ENCODE results near the gene CDSN.

The CDSN gene

DNA sequence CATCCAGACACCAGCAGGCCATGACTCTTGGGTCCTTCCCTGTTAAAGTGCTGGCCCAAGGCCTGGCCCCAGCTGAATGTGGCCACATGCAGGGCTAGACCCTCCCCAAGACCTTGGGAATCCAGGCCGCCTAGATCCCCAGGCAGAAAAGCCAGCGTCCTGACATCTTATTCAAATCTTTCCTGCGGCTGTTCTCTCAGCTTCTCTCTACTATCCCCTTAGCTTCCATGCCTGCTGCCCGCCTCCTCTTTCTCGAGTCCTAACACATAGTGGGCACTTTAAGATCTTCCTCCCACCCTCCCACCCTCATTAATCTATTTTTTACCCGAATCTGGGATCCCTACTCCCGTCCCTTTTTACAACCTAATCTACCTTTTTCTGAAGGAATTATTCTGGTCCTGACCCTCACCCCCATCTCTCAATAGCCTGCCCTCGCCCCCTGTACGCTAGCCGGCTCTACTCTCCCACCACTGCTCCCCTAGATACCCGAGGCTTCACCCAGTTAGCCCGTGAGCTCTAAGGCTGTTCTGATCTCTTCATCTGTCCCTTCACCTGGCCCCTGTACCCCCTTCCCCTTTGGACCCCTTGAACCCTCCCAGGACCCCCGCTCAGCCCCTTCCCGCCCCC lies 37.4 kb upstream of the CDSN start, which contains the start of gene CCHCR1:
Gene CCHCR1 (minus strand): TSS at position 290 of the 627 bp plus-strand sequence. CDS start 202 bp downstream, at position 88.
- POLR2A ChIA-PET: interaction anchor here (1.0 kb wide), 1 partner anchor 38 kb away, joined by 3 read pairs; no protein-coding TSS in a partner anchor
- TF ChIP-seq, protein P1, sequence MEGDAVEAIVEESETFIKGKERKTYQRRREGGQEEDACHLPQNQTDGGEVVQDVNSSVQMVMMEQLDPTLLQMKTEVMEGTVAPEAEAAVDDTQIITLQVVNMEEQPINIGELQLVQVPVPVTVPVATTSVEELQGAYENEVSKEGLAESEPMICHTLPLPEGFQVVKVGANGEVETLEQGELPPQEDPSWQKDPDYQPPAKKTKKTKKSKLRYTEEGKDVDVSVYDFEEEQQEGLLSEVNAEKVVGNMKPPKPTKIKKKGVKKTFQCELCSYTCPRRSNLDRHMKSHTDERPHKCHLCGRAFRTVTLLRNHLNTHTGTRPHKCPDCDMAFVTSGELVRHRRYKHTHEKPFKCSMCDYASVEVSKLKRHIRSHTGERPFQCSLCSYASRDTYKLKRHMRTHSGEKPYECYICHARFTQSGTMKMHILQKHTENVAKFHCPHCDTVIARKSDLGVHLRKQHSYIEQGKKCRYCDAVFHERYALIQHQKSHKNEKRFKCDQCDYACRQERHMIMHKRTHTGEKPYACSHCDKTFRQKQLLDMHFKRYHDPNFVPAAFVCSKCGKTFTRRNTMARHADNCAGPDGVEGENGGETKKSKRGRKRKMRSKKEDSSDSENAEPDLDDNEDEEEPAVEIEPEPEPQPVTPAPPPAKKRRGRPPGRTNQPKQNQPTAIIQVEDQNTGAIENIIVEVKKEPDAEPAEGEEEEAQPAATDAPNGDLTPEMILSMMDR (IDR thresholded peaks at IDR 0.05; ENCODE audit: control extremely low read depth, extremely low read depth, low read depth, missing control alignments): no peak
- no peak for DNase-seq (ENCODE audit: extremely low spot score)
- CTCF ChIA-PET: interaction anchor here (1.0 to 3.9 kb wide), 9 partner anchors 8 to 335 kb away, joined by 3 to 19 read pairs (median 4); no protein-coding TSS in a partner anchor

DNA sequence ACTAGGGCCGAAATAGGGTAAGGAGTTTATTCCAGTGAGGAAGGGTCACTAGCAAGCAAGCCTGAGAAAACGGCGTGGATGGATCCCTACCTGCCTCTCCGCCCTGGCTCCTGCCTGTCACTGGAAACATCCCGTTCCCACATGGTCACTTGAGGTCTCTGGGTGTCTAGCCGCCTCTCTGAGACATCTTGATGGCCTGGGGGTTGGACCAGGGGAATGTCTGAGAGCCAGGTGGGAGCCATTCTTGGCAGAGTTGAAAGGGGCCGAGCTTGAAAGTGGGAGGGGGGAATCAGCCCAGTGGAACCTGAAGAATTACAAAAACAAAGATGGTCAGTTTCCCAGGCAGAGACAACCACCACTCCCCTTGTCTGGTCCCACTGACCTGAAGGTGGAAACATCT lies 36.4 kb upstream of the CDSN start:
- POLR2A ChIA-PET: no interaction called here
- DNase-seq (ENCODE audit: extremely low spot score): no peak
- CTCF ChIA-PET: interaction anchor here (1.2 to 3.1 kb wide), 5 partner anchors 9 to 36 kb away, joined by 3 to 10 read pairs (median 4); no protein-coding TSS in a partner anchor
- TF ChIP-seq, protein P1 (IDR thresholded peaks at IDR 0.05; ENCODE audit: control extremely low read depth, extremely low read depth, low read depth, missing control alignments): no peak

DNA sequence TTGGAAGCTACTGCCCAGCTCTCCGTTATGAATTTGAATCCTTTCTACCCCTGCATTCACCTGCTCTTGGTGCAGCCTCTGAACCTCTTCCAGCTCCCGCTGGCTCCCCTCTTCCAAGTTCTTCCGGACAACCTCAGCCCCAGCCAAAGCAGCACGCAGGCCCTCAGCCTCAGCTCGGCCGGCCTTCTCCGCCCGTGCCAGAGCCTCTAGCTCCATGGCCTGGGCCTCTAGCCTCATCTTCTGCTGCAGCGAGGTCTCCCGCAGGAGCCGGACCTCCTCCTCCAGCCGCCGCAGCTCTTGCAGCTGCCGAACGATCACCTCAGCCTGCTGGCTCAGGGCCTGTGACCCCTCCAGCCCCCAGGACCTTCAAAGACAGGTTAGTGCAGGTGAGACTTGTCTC lies 34.2 kb upstream of the CDSN start:
- CTCF ChIA-PET: interaction anchor here (0.8 to 2.4 kb wide), 3 partner anchors 9 to 38 kb away, joined by 3 to 7 read pairs (median 3); no protein-coding TSS in a partner anchor
- POLR2A ChIA-PET: no interaction called here

DNA sequence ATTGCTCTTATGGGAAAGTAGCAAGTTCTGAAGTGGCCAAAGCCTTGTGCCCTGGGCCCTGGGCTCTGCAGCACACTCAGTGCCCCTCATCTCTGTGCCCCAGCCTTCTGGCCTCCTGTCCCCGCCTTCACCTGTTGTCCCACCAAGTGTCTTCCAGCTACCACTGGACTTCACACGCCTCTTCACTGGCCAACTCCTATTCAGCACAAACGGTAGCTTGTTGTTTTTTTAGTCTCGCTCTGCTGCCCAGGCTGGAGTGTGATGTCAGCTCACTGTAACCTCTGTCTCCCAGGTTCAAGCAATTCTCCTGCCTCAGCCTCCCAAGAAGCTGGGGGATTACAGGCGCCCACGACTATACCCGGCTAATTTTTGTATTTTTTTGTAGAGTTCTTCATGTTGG lies 32.5 kb upstream of the CDSN start:
- DNase-seq (ENCODE audit: extremely low spot score): no peak
- TF ChIP-seq, protein P1 (IDR thresholded peaks at IDR 0.05; ENCODE audit: control extremely low read depth, extremely low read depth, low read depth, missing control alignments): no peak
- POLR2A ChIA-PET: no interaction called here
- CTCF ChIA-PET: interaction anchor here (1.0 to 2.6 kb wide), 5 partner anchors 14 to 40 kb away, joined by 3 to 7 read pairs (median 5); partner anchors contain the start of gene PSORS1C2

More for the DNA sequence above, 34.2 kb upstream of the CDSN start:
- no peak for DNase-seq (ENCODE audit: extremely low spot score)
- TF ChIP-seq, protein P1 (IDR thresholded peaks at IDR 0.05; ENCODE audit: control extremely low read depth, extremely low read depth, low read depth, missing control alignments): no peak

DNA sequence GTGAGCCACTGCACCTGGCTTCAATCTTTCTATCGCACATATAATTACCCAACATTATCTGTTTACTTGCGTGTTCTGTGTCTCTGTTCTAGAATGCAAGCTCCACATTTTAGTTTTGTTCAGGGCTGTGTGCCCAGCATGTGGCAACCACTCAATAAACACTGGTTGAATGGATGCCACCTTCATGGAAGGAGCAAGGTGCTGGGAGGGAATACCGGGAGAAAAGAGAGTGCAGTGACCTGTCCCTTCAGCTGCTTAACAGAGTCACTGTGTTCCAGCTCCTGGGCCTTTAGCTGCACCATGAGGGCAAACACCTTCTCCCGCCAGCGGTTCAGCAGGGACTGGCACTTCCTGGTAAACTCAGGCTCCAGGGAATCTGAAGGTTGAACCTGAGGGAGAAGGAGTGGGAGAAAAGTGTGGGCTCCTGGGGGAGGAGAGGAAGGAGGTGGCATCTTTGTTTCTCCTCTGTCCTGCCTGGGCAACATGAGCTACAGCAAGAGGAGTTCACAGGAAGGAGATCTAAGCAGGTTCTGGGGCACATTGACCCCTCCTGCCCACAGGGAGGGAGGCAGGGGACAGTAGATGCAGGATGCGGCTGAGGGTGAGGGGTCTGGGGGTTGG lies 29.7 kb upstream of the CDSN start:
- TF ChIP-seq, protein P1 (IDR thresholded peaks at IDR 0.05; ENCODE audit: control extremely low read depth, extremely low read depth, low read depth, missing control alignments): no peak
- ChIA-PET POLR2A (no interaction called here), CTCF (interaction anchor here (0.8 to 20.0 kb wide), 9 partner anchors 10 to 216 kb away, joined by 3 to 256 read pairs (median 5); partner anchors contain the start of gene PSORS1C2)
- DNase-seq (ENCODE audit: extremely low spot score): no peak

DNA sequence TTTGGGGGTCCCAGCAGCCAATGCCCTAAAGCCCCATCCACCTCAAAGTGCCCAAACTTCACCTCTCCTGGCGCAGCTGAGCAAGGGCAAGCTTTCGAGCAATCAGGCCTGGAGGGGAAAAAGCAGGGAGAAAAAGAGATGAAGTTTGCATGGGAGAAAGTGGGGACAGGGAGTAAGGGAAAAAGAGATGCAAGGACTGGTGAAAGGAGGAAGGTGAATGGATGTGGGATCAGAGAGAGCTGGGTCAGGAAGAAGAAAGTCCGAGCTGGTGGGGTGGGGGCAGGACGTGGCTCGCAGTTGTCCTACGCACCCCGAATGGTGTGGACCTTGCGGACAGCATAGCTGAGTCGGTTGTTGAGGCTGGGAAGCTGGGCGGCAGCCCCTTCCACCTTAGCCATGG lies 25.1 kb upstream of the CDSN start:
- no peak for DNase-seq (ENCODE audit: extremely low spot score)
- TF ChIP-seq, protein P1 (IDR thresholded peaks at IDR 0.05; ENCODE audit: control extremely low read depth, extremely low read depth, low read depth, missing control alignments): no peak
- ChIA-PET CTCF (interaction anchor here (1.1 to 20.0 kb wide), 7 partner anchors 8 to 231 kb away, joined by 3 to 256 read pairs (median 8); partner anchors contain the start of gene CCHCR1), POLR2A (no interaction called here)
